ENCODE measurements around the gene FMO4.

Gene FMO4

GRCh38 chr1:171311771-171312558 lies 2.0 kb upstream of the FMO4 start:
- H3F3A ChIP-seq (ENCODE audit: insufficient read depth, low read length) = no peaks in the 10 kb centered on the region
- no peaks in the 10 kb centered on the region for H3K79me2 ChIP-seq (ENCODE audit: insufficient read depth, low read length)
- H3K9me2 ChIP-seq (ENCODE audit: low read depth, low read length) = no peaks in the 10 kb centered on the region

GRCh38 chr1:171313319-171313834 lies 606 bp upstream of the FMO4 start:
- no peak overlapping the region for H3K4me3 ChIP-seq (ENCODE audit: low read depth, low read length, poor library complexity, severe bottlenecking)
- H3K4me2 ChIP-seq (ENCODE audit: low read length) = peak overlapping the region; percentile 64; the same call in 1 of the 2 replicates
- H3K27me3 ChIP-seq (ENCODE audit: insufficient read depth, low read length) = no peaks in the 10 kb centered on the region
- no peak overlapping the region for H2AFZ ChIP-seq (ENCODE audit: low read length)
- H4K20me1 ChIP-seq (ENCODE audit: insufficient read depth, low read length) = no peaks in the 10 kb centered on the region
- TF ChIP-seq EZH2 (IDR thresholded peaks at IDR 0.05; ENCODE audit: borderline replicate concordance, low read length) (no peak), CTCF (IDR thresholded peaks at IDR 0.05; ENCODE audit: low read length) (no peak)
- H3K4me1 ChIP-seq (ENCODE audit: insufficient read depth, low read length, severe bottlenecking) = peaks cover 17% of the 10 kb centered on the region
- no peaks in the 10 kb centered on the region for H3K79me2 ChIP-seq (ENCODE audit: insufficient read depth, low read length)
- no peaks in the 10 kb centered on the region for H3K9me2 ChIP-seq (ENCODE audit: low read depth, low read length)
- peak overlapping the region; percentile 19 for H3K27ac ChIP-seq (ENCODE audit: low read depth, low read length, poor library complexity, severe bottlenecking)
- H3K36me3 ChIP-seq (ENCODE audit: insufficient read depth, low read length) = no peaks in the 10 kb centered on the region
- H3K9ac ChIP-seq (ENCODE audit: low read length) = no peak overlapping the region
- no peaks in the 10 kb centered on the region for H3K9me3 ChIP-seq (ENCODE audit: low read length)
- no peaks in the 10 kb centered on the region for H3F3A ChIP-seq (ENCODE audit: insufficient read depth, low read length)

More at GRCh38 chr1:171311771-171312558, 2.0 kb upstream of the FMO4 start:
- H3K27ac ChIP-seq (ENCODE audit: low read depth, low read length, poor library complexity, severe bottlenecking) = no peak overlapping the region
- H3K9ac ChIP-seq (ENCODE audit: low read length) = no peak overlapping the region
- no peak overlapping the region for H2AFZ ChIP-seq (ENCODE audit: low read length)
- H3K27me3 ChIP-seq (ENCODE audit: insufficient read depth, low read length) = no peaks in the 10 kb centered on the region
- TF ChIP-seq EZH2 (IDR thresholded peaks at IDR 0.05; ENCODE audit: borderline replicate concordance, low read length) = no peak
- H3K4me2 ChIP-seq (ENCODE audit: low read length) = no peak overlapping the region
- H3K36me3 ChIP-seq (ENCODE audit: insufficient read depth, low read length) = no peaks in the 10 kb centered on the region
- no peak overlapping the region for H3K4me3 ChIP-seq (ENCODE audit: low read depth, low read length, poor library complexity, severe bottlenecking)
- no peaks in the 10 kb centered on the region for H3K9me3 ChIP-seq (ENCODE audit: low read length)
- no peaks in the 10 kb centered on the region for H4K20me1 ChIP-seq (ENCODE audit: insufficient read depth, low read length)
- peaks cover 17% of the 10 kb centered on the region for H3K4me1 ChIP-seq (ENCODE audit: insufficient read depth, low read length, severe bottlenecking)

- no peaks in the 10 kb centered on the region for H3F3A ChIP-seq (ENCODE audit: insufficient read depth, low read length)
- no peaks in the 10 kb centered on the region for H3K36me3 ChIP-seq (ENCODE audit: insufficient read depth, low read length)
- H3K9me3 ChIP-seq (ENCODE audit: low read length) = no peaks in the 10 kb centered on the region
- H3K79me2 ChIP-seq (ENCODE audit: insufficient read depth, low read length) = no peaks in the 10 kb centered on the region
- no peaks in the 10 kb centered on the region for H3K9me2 ChIP-seq (ENCODE audit: low read depth, low read length)
- no peak overlapping the region for H2AFZ ChIP-seq (ENCODE audit: low read length)
- no peak overlapping the region for H3K4me2 ChIP-seq (ENCODE audit: low read length)
- TF ChIP-seq EZH2 (IDR thresholded peaks at IDR 0.05; ENCODE audit: borderline replicate concordance, low read length) (no peak), CTCF (IDR thresholded peaks at IDR 0.05; ENCODE audit: low read length) (no peak)
- H3K9ac ChIP-seq (ENCODE audit: low read length) = no peak overlapping the region
- no peak overlapping the region for H3K4me3 ChIP-seq (ENCODE audit: low read depth, low read length, poor library complexity, severe bottlenecking)
- H3K27ac ChIP-seq (ENCODE audit: low read depth, low read length, poor library complexity, severe bottlenecking) = no peak overlapping the region
- no peaks in the 10 kb centered on the region for H4K20me1 ChIP-seq (ENCODE audit: insufficient read depth, low read length)
- no peaks in the 10 kb centered on the region for H3K27me3 ChIP-seq (ENCODE audit: insufficient read depth, low read length)
- H3K4me1 ChIP-seq (ENCODE audit: insufficient read depth, low read length, severe bottlenecking) = no peaks in the 10 kb centered on the region
Observed at GRCh38 chr1:171329251-171329650, 15.3 kb downstream of the FMO4 start.

Data from OCI-LY1 (cell line).